Measurements from ENCODE around the gene FAM170A. TPM values are rescaled to one million over a fixed set of nuclear protein-coding genes. Genes with fewer than 3 reads are reported as not detected.

The FAM170A gene, protein sequence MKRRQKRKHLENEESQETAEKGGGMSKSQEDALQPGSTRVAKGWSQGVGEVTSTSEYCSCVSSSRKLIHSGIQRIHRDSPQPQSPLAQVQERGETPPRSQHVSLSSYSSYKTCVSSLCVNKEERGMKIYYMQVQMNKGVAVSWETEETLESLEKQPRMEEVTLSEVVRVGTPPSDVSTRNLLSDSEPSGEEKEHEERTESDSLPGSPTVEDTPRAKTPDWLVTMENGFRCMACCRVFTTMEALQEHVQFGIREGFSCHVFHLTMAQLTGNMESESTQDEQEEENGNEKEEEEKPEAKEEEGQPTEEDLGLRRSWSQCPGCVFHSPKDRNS
- polyA plus RNA-seq (2014; cell fraction: cytosol; rRNA removed), result not detected in 2 replicates
- polyA plus RNA-seq (2014; cell fraction: nucleus; rRNA removed), result not detected in 2 replicates

- DNase-seq (ENCODE audit: low spot score), result no peak
Measured at GRCh38 chr5:119629339-119629738, at the start of gene FAM170A. TSS of gene FAM170A (plus strand) at chr5:119629558. CDS start at chr5:119629769, 211 bp downstream.

GRCh38 chr5:119582987-119583386, 46.4 kb upstream of the FAM170A start:
- no peak for DNase-seq (ENCODE audit: low spot score)

GRCh38 chr5:119583684-119584083, 45.7 kb upstream of the FAM170A start:
- no peak for DNase-seq (ENCODE audit: low spot score)

DNA sequence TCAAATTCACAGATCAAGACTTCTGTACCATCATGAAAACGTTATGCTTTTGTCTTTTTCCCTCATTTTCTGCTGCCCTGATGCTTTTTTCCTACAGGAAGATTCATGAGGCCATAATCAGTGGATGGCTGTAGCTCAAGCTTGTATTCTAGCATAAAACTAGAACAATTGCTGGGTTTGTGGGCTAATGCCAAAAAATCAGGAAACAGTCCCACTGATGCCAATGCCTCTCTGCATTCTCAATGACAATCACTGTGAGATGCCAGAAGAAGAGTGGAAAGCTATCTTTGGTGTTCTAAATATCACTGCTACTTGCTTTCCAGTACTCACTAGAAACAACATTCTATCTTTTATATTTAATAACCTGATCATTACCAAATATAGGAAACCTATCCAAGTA, 33.3 kb upstream of the FAM170A start:
- DNase-seq (ENCODE audit: low spot score), result no peak

- DNase-seq (ENCODE audit: low spot score), result no peak
Measured at GRCh38 chr5:119597728-119598298, 31.5 kb upstream of the FAM170A start.

- no peak for DNase-seq (ENCODE audit: low spot score)
Measured at GRCh38 chr5:119613937-119614336, 15.4 kb upstream of the FAM170A start.

DNA sequence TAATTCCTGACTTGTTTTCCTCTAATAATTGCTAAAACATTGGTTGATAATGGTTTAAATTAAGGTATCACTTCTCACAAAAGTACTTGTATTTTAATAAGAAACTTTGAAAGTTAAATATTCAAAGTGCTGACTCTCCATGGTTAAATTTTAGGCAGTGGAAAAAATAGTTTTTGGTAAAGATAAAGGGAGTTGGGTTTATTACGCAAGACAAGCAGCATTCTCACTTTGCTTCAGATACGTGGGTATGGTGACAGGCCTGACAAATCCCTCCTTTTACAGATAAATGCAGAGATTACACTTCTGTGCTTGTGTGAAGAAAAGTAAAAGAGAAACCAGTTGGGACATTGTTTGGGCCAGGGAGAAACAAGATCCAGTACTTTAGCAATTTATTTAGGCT, 14.5 kb upstream of the FAM170A start:
- no peak for DNase-seq (ENCODE audit: low spot score)

- no peak for DNase-seq (ENCODE audit: low spot score)
Measured at GRCh38 chr5:119626086-119626485, 3.3 kb upstream of the FAM170A start.

- DNase-seq (ENCODE audit: low spot score), result no peak
Measured at GRCh38 chr5:119630752-119631440, 1.5 kb downstream of the FAM170A start.

GRCh38 chr5:119631660-119632059, 2.3 kb downstream of the FAM170A start:
- no peak for DNase-seq (ENCODE audit: low spot score)

DNA sequence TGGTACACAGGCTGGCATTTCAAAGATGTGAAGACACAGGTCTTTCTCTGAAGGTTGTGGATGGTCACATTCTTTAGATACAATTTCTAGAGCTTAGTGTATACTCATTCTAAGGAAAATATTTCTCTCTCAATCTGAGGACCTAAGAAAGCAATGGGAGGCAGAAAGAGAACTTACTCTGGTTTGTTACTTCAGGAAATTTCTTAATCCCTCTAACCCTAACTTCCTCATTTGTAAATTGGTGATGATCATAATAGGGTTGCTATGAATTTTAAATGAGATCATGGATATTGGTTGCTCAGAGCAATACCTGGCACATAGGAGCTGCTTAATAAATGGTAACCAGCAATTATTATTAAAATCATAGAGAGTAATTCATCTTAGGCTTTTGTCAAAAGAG, 22.1 kb downstream of the FAM170A start:
- no peak for DNase-seq (ENCODE audit: low spot score)

GRCh38 chr5:119655061-119655460, 25.7 kb downstream of the FAM170A start:
- no peak for DNase-seq (ENCODE audit: low spot score)

DNA sequence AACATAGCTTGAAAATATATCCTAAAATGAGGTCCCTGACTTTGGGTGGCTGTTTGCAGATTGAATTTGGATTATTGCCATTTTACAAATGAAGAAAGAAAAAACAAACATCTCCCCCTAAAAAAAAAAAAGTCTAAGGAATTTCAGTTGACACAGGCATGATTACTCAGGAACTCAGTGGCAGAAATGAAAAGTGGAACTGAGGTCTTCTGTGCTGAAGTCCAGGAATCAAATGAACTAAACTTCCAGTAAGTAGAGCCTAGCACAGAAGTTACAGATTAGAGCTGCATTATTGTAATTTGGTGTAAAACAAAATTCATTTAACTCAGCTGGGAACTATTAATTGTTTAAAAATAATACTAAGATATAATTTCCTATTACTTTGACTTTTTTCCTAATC, 26.7 kb downstream of the FAM170A start:
- DNase-seq (ENCODE audit: low spot score), result no peak

DNA sequence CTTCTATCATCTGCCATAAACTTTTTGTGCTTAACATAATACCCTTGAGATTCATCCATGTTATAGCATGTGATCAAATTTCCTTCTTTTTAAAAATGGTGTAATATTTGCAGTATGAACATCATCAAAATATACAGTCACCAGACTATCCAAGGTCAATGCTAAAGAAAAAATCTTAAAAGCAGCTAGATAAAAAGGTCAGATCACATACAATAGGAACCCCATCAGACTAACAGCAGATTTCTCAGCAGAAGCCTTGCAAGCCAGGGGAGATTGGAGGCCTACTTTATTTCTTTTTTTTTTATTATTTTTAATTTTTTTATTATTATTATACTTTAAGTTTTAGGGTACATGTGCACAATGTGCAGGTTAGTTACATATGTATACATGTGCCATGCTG, 37.2 kb downstream of the FAM170A start:
- DNase-seq (ENCODE audit: low spot score), result no peak

DNA sequence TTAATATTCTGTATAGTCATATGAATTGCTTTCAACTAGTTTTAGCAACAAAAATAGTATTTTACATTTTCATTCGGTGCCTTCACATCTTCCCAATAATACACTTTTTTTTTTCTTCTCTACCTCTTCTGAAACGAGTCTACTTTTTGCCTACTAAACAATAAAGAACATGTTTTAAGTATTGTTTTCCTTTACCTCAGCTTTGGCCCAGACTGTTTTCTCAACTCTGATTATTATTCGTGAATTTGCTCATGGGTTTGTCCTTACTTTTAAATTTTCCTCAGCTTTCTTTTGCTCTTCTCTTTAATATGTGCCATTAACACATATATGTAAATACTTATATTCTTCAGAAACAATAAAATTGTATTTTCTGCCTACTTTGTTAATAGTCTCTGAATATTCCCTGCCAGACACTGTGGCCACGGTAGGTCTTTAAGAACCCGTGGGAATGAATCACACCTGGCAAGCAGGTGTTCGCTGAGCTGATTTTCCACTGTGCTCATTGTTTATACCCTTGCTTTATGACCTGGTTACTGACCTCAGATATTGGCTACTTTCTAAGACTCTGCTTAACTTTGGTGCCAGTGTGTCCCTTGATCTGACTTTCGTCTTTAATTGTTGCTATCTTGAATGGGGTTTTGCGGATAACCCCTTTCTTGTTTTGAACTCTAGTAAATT, 49.1 kb downstream of the FAM170A start:
- DNase-seq (ENCODE audit: low spot score), result no peak

- no peak for DNase-seq (ENCODE audit: low spot score)
Measured at GRCh38 chr5:119680080-119680479, 50.7 kb downstream of the FAM170A start.

GRCh38 chr5:119681734-119682133, 52.4 kb downstream of the FAM170A start:
- DNase-seq (ENCODE audit: low spot score), result no peak

- DNase-seq (ENCODE audit: low spot score), result no peak
Measured at GRCh38 chr5:119682372-119682771, 53.0 kb downstream of the FAM170A start.
